ENCODE data around the gene CDH20. TPM values are rescaled to one million over a fixed set of nuclear protein-coding genes. Genes with fewer than 3 reads are reported as not detected.

Gene CDH20
- total RNA-seq, 2 donors from 2014 or later: 0.14 to 0.19 TPM

DNA sequence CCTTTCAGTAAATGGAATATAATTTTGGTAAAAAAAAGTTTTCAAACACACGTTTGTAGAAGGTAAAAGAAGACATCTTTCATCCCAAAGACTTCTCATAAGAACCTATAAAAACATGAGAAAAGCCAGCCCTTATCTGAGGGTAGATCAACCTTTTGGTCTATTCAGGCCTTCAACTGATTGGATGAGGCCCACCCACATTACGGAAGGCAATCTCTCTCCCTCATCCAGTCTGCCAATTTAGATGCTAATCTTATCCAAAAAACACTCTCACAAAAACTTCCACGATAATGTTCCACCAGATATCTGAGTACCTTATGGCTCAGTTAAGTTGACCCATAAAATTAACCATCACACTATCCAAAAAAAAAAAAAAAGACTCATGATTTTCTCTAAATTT lies 2.2 kb upstream of the CDH20 start:
- Mint-ChIP-seq H3K27ac (no peak overlapping the region), H3K9me3 (peaks cover 0 to 2% of the 10 kb centered on the region in 2 donors), H3K27me3 (ENCODE audit: low read depth) (peaks cover 40% of the 10 kb centered on the region), H3K36me3 (ENCODE audit: insufficient read depth in 2 of 2) (peaks cover 0 to 1% of the 10 kb centered on the region in 2 donors), H3K4me3 (no peak overlapping the region), H3K4me1 (ENCODE audit: low read depth) (no peaks in the 10 kb centered on the region)
- DNase-seq: no peak
- ATAC-seq (replicated peaks in 1 of 2): no peak

DNA sequence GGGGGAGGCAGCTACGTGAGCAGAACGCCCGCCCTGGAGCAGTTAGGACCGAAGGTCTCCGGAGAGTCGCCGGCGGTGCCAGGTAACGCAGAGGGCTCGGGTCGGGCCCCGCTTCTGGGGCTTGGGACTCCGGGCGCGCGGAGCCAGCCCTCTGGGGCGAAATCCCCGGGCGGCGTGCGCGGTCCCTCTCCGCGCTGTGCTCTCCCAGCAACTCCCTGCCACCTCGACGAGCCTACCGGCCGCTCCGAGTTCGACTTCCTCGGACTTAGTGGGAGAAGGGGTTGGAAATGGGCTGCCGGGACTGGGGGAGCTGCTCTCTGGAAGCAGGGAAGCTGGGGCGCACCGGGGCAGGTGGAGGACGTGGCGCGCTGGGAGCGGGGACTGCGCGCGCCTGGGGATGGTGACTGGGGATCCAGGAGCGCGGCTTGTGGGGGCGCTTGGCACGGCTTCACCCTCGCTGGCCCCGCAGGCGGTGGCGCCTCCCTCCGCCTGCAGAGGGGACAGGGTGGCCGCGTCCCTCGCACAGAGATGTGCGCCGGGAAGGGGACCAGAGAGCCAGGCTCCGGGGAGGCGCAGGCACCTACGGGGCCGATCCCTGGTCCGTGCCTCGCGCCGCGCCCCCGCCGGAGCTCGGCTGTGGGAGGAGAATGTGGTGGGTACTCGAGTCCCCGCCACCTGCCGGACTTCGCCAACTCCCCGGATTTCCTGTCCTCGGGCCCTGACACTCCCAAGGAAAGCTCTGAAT lies 688 bp downstream of the CDH20 start:
- H3K27me3 Mint-ChIP-seq (ENCODE audit: low read depth): peaks cover 40% of the 10 kb centered on the region
- H3K4me3 Mint-ChIP-seq: no peak overlapping the region
- no peaks in the 10 kb centered on the region for H3K4me1 Mint-ChIP-seq (ENCODE audit: low read depth)
- ATAC-seq (replicated peaks in 1 of 2): no peak
- no peak for DNase-seq
- peaks cover 0 to under 1% of the 10 kb centered on the region in 2 donors for H3K36me3 Mint-ChIP-seq (ENCODE audit: insufficient read depth in 2 of 2)
- no peak overlapping the region for H3K27ac Mint-ChIP-seq
- H3K9me3 Mint-ChIP-seq: peaks cover 0 to 1% of the 10 kb centered on the region in 2 donors

DNA sequence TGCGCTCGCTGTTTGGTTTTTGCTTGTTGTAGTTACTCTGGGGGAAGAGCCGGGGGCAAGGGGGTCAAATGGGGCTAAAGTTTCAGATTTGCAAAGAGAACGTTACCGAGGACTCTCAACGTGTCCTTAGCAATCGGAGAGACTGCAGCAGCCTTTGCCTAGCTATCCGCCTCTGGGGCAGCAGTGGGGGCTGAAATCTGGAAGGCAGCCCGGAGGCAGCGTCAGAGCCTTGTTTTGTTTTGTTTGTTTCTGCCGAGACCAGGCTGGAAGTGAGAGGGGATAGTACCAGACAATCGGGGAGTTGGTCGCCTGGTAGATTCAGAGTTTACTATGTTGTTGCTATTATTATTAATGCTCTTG lies 1.2 kb downstream of the CDH20 start:
- Mint-ChIP-seq H3K4me1 (ENCODE audit: low read depth) (no peaks in the 10 kb centered on the region), H3K9me3 (no peaks in the 10 kb centered on the region), H3K27ac (no peak overlapping the region), H3K4me3 (no peak overlapping the region), H3K27me3 (ENCODE audit: low read depth) (peaks cover 40% of the 10 kb centered on the region), H3K36me3 (ENCODE audit: insufficient read depth in 2 of 2) (no peaks in the 10 kb centered on the region)
- DNase-seq (no peak), ATAC-seq (replicated peaks in 1 of 2) (no peak)

DNA sequence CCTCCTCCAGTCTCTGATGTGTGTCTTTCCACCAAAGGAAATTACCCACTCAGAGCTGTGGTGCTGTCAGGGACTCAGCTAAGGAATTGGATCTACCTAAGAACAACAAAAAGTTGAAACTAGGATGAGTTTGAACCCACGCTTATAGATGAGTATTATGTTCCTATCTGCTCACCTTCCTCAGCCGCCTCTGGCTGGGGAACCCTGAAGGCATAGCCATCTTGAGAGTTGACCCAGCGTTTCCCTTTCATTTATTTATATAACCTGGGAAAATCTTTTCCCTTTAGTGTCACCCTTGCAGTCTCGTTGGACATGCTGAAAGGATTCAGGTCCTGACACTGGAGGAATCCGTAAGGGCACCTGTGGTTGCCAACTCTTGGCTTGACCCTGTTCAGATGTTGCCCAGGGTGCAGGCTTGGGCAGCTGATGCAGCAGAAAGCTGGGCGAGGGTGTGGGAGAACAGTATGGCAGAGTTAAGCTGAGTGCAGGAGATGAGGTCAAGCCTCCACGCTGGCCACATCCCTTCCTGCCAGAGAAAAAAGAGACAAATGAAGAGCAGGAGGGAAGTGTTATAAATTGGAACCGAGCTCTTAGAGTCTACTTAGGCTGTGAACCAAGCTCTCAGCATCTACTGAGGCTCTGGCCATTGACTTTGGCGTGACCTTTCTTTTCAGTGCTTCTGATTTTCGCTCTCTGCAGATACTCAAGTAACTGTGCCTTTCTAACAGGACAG lies 1.9 kb downstream of the CDH20 start:
- H3K4me1 Mint-ChIP-seq (ENCODE audit: low read depth): no peaks in the 10 kb centered on the region
- DNase-seq: no peak
- H3K4me3 Mint-ChIP-seq: no peak overlapping the region
- peaks cover 40% of the 10 kb centered on the region for H3K27me3 Mint-ChIP-seq (ENCODE audit: low read depth)
- ATAC-seq (replicated peaks in 1 of 2): no peak
- H3K9me3 Mint-ChIP-seq: no peaks in the 10 kb centered on the region
- no peaks in the 10 kb centered on the region for H3K36me3 Mint-ChIP-seq (ENCODE audit: insufficient read depth in 2 of 2)
- H3K27ac Mint-ChIP-seq: no peak overlapping the region

DNA sequence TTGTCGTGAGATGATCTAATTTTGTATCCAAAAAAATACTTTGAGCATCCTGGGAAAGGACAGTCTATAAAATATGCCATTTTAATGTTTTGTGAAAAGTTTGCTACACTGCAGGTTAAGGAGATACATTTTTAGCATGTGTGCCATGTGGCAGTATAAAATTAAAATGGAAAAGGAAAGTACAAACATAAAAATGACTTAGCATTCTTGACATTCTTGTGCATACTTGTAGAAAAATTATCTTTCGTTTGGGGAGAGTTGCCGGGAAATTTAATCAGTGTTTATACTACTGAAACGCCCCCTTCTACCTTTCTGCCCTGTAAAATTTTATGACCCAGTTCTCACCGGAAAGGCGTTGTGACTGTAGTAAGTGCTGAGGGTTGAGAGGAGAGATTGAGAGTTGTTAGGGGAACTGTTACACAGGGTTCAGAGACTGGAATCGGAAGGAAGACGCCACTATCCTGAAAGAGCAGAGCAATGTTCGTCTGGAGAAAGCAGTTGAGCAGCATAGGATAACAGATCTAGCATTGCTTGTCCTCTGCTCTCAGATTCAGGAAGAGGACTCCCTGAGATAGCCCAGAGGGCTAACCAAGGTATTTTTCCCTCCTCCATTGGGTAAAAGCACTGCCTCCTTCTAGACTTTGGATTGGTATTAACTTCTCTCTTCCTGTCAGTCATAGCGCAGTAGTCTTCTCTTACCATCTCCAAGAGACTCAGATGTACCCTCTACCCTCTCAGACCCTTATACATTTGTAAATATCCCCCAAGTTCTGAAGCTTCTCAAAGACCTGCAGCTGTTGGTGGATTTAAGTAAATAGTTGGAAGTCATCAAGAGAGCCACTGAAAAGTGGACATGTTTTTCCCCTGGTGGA lies 2.7 kb downstream of the CDH20 start:
- ATAC-seq (replicated peaks in 1 of 2) (no peak), DNase-seq (no peak)
- H3K27me3 Mint-ChIP-seq (ENCODE audit: low read depth): peaks cover 40% of the 10 kb centered on the region
- H3K4me1 Mint-ChIP-seq (ENCODE audit: low read depth): no peaks in the 10 kb centered on the region
- no peaks in the 10 kb centered on the region for H3K36me3 Mint-ChIP-seq (ENCODE audit: insufficient read depth in 2 of 2)
- no peaks in the 10 kb centered on the region for H3K9me3 Mint-ChIP-seq
- no peak overlapping the region for H3K4me3 Mint-ChIP-seq
- H3K27ac Mint-ChIP-seq: no peak overlapping the region

DNA sequence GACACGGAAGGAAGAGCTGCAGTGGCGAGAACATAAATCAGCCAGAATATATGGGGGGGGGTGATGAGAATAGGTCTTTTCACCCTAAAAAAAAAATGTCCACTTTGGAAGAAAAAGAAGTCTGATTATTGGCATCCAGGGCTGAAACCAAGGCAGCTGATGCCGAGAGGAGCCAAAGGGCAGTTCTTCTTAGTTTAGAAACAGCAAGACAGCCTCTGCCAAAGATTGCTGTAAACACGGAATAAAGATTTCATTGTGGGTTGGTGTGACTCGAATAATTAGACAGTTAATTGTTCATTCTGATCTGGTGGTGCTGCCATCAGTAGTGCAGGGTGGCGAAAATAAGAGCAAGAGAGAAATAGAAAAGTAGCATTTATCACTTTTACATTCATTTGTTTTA lies 3.5 kb downstream of the CDH20 start:
- DNase-seq (no peak), ATAC-seq (replicated peaks in 1 of 2) (no peak)
- no peaks in the 10 kb centered on the region for H3K36me3 Mint-ChIP-seq (ENCODE audit: insufficient read depth in 2 of 2)
- no peak overlapping the region for H3K4me3 Mint-ChIP-seq
- no peak overlapping the region for H3K27ac Mint-ChIP-seq
- H3K27me3 Mint-ChIP-seq (ENCODE audit: low read depth): peaks cover 35% of the 10 kb centered on the region
- no peaks in the 10 kb centered on the region for H3K4me1 Mint-ChIP-seq (ENCODE audit: low read depth)
- H3K9me3 Mint-ChIP-seq: no peaks in the 10 kb centered on the region

DNA sequence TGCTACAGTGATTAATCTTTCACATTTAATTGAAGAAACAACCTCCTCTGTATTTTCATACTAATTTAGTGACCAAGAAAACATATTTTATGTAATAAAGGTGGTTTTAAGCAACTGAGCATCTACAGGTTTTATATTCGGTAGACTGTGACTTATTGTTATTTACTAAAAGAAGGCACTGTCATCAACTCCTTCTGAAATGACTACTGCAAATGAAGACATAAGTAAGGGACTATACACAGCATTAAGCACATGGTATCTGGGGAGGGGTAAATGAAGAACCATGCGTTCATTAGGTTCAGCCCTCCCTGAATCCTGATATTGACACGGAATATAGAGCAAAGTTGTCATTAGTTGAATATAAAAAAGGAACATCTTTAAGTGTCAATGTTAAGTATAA lies 4.3 kb downstream of the CDH20 start:
- no peak for ATAC-seq (replicated peaks in 1 of 2)

DNA sequence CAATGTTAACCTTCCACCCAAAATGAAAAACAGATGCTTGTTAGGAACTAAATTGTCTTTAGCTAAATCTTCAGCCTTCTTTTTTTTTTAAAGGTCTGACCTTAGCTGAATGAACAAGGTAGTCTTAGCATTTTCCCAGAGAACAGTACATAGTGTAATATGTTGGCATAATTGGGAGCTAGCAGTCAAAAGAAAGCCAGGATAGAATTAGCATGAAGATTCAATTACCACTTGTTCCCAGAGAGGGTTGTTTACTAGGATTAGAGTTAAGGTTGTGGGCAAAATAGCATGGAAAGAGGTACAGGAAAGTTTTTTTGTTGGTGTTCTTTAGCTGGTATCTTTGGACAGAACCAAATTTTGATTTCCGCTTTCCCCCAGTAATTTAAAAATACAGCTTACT lies 6.9 kb downstream of the CDH20 start:
- Mint-ChIP-seq H3K27me3 (ENCODE audit: low read depth) (peaks cover 9% of the 10 kb centered on the region), H3K9me3 (no peaks in the 10 kb centered on the region), H3K4me3 (no peak overlapping the region), H3K27ac (no peak overlapping the region), H3K36me3 (ENCODE audit: insufficient read depth in 2 of 2) (no peaks in the 10 kb centered on the region), H3K4me1 (ENCODE audit: low read depth) (no peaks in the 10 kb centered on the region)
- DNase-seq: no peak
- ATAC-seq (replicated peaks in 1 of 2): no peak

More for the DNA sequence above, 4.3 kb downstream of the CDH20 start:
- Mint-ChIP-seq H3K36me3 (ENCODE audit: insufficient read depth in 2 of 2) (no peaks in the 10 kb centered on the region), H3K4me1 (ENCODE audit: low read depth) (no peaks in the 10 kb centered on the region), H3K9me3 (no peaks in the 10 kb centered on the region), H3K27ac (no peak overlapping the region), H3K27me3 (ENCODE audit: low read depth) (peaks cover 27% of the 10 kb centered on the region), H3K4me3 (no peak overlapping the region)
- DNase-seq: no peak

DNA sequence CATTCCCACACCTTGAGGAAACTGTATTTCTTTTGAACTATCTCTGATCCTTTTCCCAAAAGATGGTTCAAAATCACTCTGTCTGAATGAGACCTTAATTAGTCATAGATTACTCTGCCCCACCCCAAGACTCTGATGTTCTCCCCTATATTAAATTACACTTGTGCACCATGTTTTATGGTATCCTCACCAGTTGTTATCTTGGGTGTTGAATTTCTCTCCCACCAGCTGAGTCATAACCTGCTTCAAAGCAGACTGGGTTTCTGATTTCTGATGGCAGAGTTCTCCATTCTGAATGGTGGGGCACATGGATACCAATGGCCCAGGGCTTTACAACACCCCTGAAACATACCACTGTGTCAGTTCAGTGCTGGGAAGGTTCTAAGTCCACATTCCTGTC lies 15.0 kb downstream of the CDH20 start:
- ATAC-seq (replicated peaks in 1 of 2) (no peak), DNase-seq (no peak)
- peaks cover 0 to 1% of the 10 kb centered on the region in 2 donors for H3K9me3 Mint-ChIP-seq
- no peaks in the 10 kb centered on the region for H3K27me3 Mint-ChIP-seq (ENCODE audit: low read depth)
- H3K4me3 Mint-ChIP-seq: no peak overlapping the region
- H3K27ac Mint-ChIP-seq: no peak overlapping the region
- no peaks in the 10 kb centered on the region for H3K36me3 Mint-ChIP-seq (ENCODE audit: insufficient read depth in 2 of 2)
- H3K4me1 Mint-ChIP-seq (ENCODE audit: low read depth): no peaks in the 10 kb centered on the region

DNA sequence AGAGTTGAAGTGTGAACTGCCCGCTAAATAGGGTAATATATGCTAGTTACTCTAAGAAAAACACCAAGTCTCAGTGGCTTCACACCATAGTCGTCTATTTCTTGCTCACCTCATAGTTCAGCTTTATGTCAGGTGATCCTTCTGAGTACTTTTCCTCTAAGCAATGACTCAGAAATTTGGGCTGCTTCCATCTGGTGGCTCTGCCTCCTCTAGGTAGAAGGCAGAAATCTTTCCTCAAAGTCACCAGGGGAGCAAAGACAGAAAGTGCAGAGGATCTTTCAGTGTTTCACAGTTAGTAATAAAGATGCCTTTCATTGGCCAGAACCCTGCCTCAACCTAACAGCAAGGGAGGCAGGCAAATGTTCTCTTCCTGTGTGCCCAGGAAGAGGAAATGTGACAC lies 17.3 kb downstream of the CDH20 start:
- Mint-ChIP-seq H3K4me3 (no peak overlapping the region), H3K27me3 (ENCODE audit: low read depth) (no peaks in the 10 kb centered on the region), H3K4me1 (ENCODE audit: low read depth) (no peaks in the 10 kb centered on the region), H3K27ac (no peak overlapping the region), H3K9me3 (peaks cover 0 to 1% of the 10 kb centered on the region in 2 donors), H3K36me3 (ENCODE audit: insufficient read depth in 2 of 2) (no peaks in the 10 kb centered on the region)
- no peak for ATAC-seq (replicated peaks in 1 of 2)
- DNase-seq: no peak

DNA sequence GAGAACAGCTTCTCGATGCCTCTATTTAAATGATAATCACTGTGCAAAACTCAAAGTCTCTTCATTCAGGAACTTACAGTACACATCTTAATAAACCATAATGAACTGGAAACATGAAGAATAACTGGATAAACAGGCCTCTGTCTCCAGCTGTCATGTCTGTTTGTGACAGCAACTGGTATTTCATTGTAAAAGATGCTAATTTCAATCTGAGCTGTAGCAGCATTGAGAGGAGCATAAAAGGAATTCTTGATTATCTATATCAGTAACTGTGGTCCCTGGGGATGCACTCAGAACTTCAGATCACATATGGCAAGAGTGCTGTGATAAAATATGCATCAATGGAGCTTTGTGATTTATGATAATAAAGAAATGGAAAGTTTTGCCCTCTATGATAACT lies 18.8 kb downstream of the CDH20 start:
- no peak overlapping the region for H3K4me3 Mint-ChIP-seq
- ATAC-seq (replicated peaks in 1 of 2) (no peak), DNase-seq (no peak)
- H3K4me1 Mint-ChIP-seq (ENCODE audit: low read depth): no peaks in the 10 kb centered on the region
- H3K9me3 Mint-ChIP-seq: peaks cover 0 to 1% of the 10 kb centered on the region in 2 donors
- no peak overlapping the region for H3K27ac Mint-ChIP-seq
- H3K27me3 Mint-ChIP-seq (ENCODE audit: low read depth): no peaks in the 10 kb centered on the region
- H3K36me3 Mint-ChIP-seq (ENCODE audit: insufficient read depth in 2 of 2): no peaks in the 10 kb centered on the region

DNA sequence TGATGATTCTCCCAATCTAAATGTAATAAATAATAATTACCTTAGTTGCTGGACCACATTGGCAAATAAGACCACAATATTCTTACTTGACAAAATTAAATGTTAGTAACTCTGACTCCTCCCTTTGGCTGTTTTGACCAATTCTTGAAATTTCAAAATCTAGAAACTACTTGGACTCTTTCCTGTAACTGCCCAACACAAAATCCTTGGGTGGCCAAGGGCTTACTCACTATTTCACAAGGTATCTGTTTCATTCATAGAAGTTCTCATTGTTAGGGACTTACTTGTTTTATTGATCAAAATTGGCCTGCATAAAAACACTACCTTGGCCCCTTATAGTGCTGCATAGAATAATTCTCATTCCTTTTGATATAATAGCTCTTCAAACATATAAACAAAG lies 19.4 kb downstream of the CDH20 start:
- Mint-ChIP-seq H3K27ac (no peak overlapping the region), H3K4me3 (no peak overlapping the region), H3K4me1 (ENCODE audit: low read depth) (no peaks in the 10 kb centered on the region), H3K9me3 (peaks cover 0 to 1% of the 10 kb centered on the region in 2 donors), H3K27me3 (ENCODE audit: low read depth) (no peaks in the 10 kb centered on the region), H3K36me3 (ENCODE audit: insufficient read depth in 2 of 2) (no peaks in the 10 kb centered on the region)
- ATAC-seq (replicated peaks in 1 of 2) (no peak), DNase-seq (no peak)
